Astrocyte (in vitro differentiated cells and primary cell): ENCODE results near the gene CDC42BPA. TPM values are rescaled to one million over a fixed set of nuclear protein-coding genes. Genes with fewer than 3 reads are reported as not detected.
A peak's percentile ranks its signal among the peaks of the same experiment; 100 is the strongest.

Source experiments
- DNase-seq: peaks from one replicate; pipeline ENCODE4 v3.0.0-alpha.2; 2010; ENCODE audit warnings: low read depth
- FAIRE-seq: peaks from 2 replicates; lab custom pipeline; 2011; peaks lifted over from hg19 to GRCh38; lab: Jason Lieb, UNC
- H2AFZ ChIP-seq: 2 replicates; pipeline ENCODE4 v1.6.0; 2012; ENCODE audit warnings: low read depth, low read length, inconsistent platforms
- H3K27ac ChIP-seq: 2 replicates; pipeline ENCODE4 v1.5.1; 2011; ENCODE audit warnings: low read depth, low read length, inconsistent platforms
- H3K27me3 ChIP-seq: 2 replicates; pipeline ENCODE4 v1.6.0; 2011; ENCODE audit warnings: low read length, inconsistent platforms; ENCODE audit not compliant: insufficient read depth
- H3K36me3 ChIP-seq: 2 replicates; pipeline ENCODE4 v1.5.1; 2011; ENCODE audit warnings: low read length, inconsistent platforms; ENCODE audit not compliant: insufficient read depth
- H3K4me1 ChIP-seq: 2 replicates; pipeline ENCODE4 v1.5.1; 2011; ENCODE audit warnings: low read length, inconsistent platforms; ENCODE audit not compliant: insufficient read depth
- H3K4me2 ChIP-seq: 2 replicates; pipeline ENCODE4 v1.6.0; 2012; ENCODE audit warnings: low read length, inconsistent platforms
- H3K4me3 ChIP-seq: 2 replicates; pipeline ENCODE4 v1.5.1; 2011; ENCODE audit warnings: low read depth, mild to moderate bottlenecking, low read length, inconsistent platforms; ENCODE audit not compliant: insufficient read depth
- H3K79me2 ChIP-seq: 2 replicates; pipeline ENCODE4 v1.6.0; 2012; ENCODE audit warnings: mild to moderate bottlenecking, low read length, inconsistent platforms; ENCODE audit not compliant: insufficient read depth
- H3K9ac ChIP-seq: 2 replicates; pipeline ENCODE4 v1.6.0; 2012; ENCODE audit warnings: mild to moderate bottlenecking, low read length, inconsistent platforms
- H3K9me3 ChIP-seq: 2 replicates; pipeline ENCODE4 v1.5.1; 2012; ENCODE audit warnings: low read depth, mild to moderate bottlenecking, low read length, inconsistent platforms; ENCODE audit not compliant: insufficient read depth
- H4K20me1 ChIP-seq: 2 replicates; pipeline ENCODE4 v1.6.0; 2012; ENCODE audit warnings: low read length, inconsistent platforms; ENCODE audit not compliant: insufficient read depth
- H3K27ac Mint-ChIP-seq: one replicate; pipeline ENCODE4 v1.8.0; 2021; ENCODE audit warnings: mild to moderate bottlenecking, mixed read lengths; ENCODE audit not compliant: unreplicated experiment
- H3K27me3 Mint-ChIP-seq: one replicate; pipeline ENCODE4 v1.8.0; 2021; ENCODE audit warnings: low read depth, mixed read lengths; ENCODE audit not compliant: unreplicated experiment
- H3K36me3 Mint-ChIP-seq: one replicate; pipeline ENCODE4 v1.8.0; 2021; ENCODE audit warnings: low read depth, mixed read lengths; ENCODE audit not compliant: unreplicated experiment
- H3K4me1 Mint-ChIP-seq: one replicate; pipeline ENCODE4 v1.8.0; 2021; ENCODE audit warnings: low read depth, mixed read lengths; ENCODE audit not compliant: unreplicated experiment
- H3K4me3 Mint-ChIP-seq: one replicate; pipeline ENCODE4 v1.8.0; 2021; ENCODE audit warnings: mild to moderate bottlenecking, moderate library complexity, mixed read lengths; ENCODE audit not compliant: unreplicated experiment
- H3K9me3 Mint-ChIP-seq: one replicate; pipeline ENCODE4 v1.8.0; 2021; ENCODE audit warnings: mild to moderate bottlenecking, mixed read lengths; ENCODE audit not compliant: unreplicated experiment
- EZH2 ChIP-seq: IDR thresholded peaks from 2 replicates; pipeline ENCODE4 v1.6.1; 2012; ENCODE audit warnings: mild to moderate bottlenecking, low read length, inconsistent platforms; ENCODE audit not compliant: insufficient read depth
- total RNA-seq: library from RNA; stranded (reverse); gene quantifications from 2 replicates; pipeline ENCODE4 v1.2.1, GENCODE V29; 2021
- TF ChIP-seq, protein P1 (sequence below): IDR thresholded peaks from 2 replicates; pipeline ENCODE4 v1.5.1; 2011; ENCODE audit warnings: low read depth, mild to moderate bottlenecking, inconsistent platforms, low read length, moderate library complexity; ENCODE audit not compliant: insufficient read depth

The CDC42BPA gene
- total RNA-seq, 1 donor from 2014 or later = 34.5 TPM

DNA sequence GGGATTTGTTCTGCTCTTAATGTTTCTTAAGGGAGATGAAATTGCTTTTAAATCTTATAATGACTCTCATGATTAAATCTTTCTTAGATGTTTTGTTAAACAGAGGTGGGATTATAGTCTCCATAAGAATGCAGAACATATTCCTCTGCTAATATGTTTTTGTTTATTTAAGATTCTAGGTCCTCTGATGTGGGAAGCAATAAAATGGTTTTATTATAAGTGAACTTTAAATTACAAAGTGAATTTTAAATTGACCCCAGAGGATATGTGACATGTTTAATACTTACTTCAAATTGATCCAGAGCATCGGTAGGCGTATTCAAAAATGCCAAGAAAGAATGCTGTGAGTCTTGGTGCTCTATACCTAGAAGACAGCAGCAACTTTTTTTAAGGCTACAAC is 248.8 kb downstream of the CDC42BPA start:
- peak overlapping the region; percentile 47 for H3K27ac Mint-ChIP-seq
- H3K36me3 ChIP-seq = peaks cover 7% of the 10 kb centered on the region
- H3K4me1 Mint-ChIP-seq = peaks cover 16% of the 10 kb centered on the region

DNA sequence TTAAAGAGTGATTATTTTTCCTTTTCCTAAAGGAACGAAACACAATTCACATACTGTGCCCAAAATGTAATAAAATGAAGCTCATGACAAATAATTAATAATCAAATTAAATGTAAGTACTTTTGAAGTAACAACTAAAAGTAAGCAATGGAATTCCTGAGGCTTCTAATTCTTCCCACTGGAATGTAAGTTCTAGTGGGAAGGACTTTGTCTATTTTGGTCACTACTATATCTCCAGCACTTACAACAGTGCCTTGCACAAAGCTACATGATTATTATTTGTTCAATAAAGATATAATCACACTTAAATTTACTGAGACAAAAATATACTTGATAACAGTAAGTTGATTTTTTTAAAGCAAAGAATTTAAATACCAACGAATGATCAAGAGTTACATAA is 249.4 kb downstream of the CDC42BPA start:
- no peak overlapping the region for H3K4me2 ChIP-seq
- DNase-seq = peak; percentile 42
- peaks cover 2% of the 10 kb centered on the region for H3K36me3 Mint-ChIP-seq
- peaks cover 7% of the 10 kb centered on the region for H3K36me3 ChIP-seq
- TF ChIP-seq, protein P1, sequence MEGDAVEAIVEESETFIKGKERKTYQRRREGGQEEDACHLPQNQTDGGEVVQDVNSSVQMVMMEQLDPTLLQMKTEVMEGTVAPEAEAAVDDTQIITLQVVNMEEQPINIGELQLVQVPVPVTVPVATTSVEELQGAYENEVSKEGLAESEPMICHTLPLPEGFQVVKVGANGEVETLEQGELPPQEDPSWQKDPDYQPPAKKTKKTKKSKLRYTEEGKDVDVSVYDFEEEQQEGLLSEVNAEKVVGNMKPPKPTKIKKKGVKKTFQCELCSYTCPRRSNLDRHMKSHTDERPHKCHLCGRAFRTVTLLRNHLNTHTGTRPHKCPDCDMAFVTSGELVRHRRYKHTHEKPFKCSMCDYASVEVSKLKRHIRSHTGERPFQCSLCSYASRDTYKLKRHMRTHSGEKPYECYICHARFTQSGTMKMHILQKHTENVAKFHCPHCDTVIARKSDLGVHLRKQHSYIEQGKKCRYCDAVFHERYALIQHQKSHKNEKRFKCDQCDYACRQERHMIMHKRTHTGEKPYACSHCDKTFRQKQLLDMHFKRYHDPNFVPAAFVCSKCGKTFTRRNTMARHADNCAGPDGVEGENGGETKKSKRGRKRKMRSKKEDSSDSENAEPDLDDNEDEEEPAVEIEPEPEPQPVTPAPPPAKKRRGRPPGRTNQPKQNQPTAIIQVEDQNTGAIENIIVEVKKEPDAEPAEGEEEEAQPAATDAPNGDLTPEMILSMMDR = no peak
- no peak for TF ChIP-seq EZH2
- H3K27me3 ChIP-seq = no peaks in the 10 kb centered on the region
- H3K9me3 Mint-ChIP-seq = no peaks in the 10 kb centered on the region
- H3K9me3 ChIP-seq = no peaks in the 10 kb centered on the region
- no peak overlapping the region for H3K4me3 Mint-ChIP-seq
- H3K27me3 Mint-ChIP-seq = no peaks in the 10 kb centered on the region
- FAIRE-seq = peak; percentile 29
- no peaks in the 10 kb centered on the region for H3K79me2 ChIP-seq
- peak overlapping the region; percentile 47 for H3K27ac Mint-ChIP-seq
- H4K20me1 ChIP-seq = no peaks in the 10 kb centered on the region
- H2AFZ ChIP-seq = no peak overlapping the region
- H3K4me1 ChIP-seq = no peaks in the 10 kb centered on the region
- H3K4me3 ChIP-seq = no peak overlapping the region
- peaks cover 16% of the 10 kb centered on the region for H3K4me1 Mint-ChIP-seq
- no peak overlapping the region for H3K9ac ChIP-seq
- H3K27ac ChIP-seq = no peak overlapping the region

More for the DNA sequence above, 248.8 kb downstream of the CDC42BPA start:
- no peaks in the 10 kb centered on the region for H3K27me3 Mint-ChIP-seq
- H3K36me3 Mint-ChIP-seq = peaks cover 2% of the 10 kb centered on the region
- no peak overlapping the region for H3K9ac ChIP-seq
- H3K27me3 ChIP-seq = no peaks in the 10 kb centered on the region
- H3K27ac ChIP-seq = no peak overlapping the region
- H3K79me2 ChIP-seq = no peaks in the 10 kb centered on the region
- H3K9me3 ChIP-seq = no peaks in the 10 kb centered on the region
- no peaks in the 10 kb centered on the region for H4K20me1 ChIP-seq
- H3K4me3 Mint-ChIP-seq = no peak overlapping the region
- no peaks in the 10 kb centered on the region for H3K4me1 ChIP-seq
- DNase-seq = no peak
- H2AFZ ChIP-seq = no peak overlapping the region
- H3K4me2 ChIP-seq = no peak overlapping the region
- no peaks in the 10 kb centered on the region for H3K9me3 Mint-ChIP-seq
- FAIRE-seq = no peak
- TF ChIP-seq, protein P1 = no peak
- TF ChIP-seq EZH2 = no peak
- no peak overlapping the region for H3K4me3 ChIP-seq

DNA sequence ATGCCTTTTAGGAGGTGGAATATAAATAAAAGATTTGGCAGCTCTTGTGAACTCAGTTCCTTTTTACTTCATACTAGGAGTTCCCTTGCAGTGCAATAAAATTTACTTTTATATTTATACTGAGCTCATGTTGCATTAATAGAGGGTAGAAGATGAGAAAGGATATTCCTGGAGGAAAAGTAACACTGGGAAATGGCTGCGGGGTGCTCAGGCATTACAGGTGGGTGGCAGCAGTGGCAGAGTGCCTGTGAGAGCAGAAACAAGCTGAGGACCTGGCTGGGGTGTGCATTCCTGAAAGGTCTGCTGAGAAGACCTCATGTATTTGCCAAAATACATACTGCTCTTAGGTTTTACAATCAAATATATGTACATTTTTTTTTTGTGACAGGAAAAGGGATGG is 251.3 kb downstream of the CDC42BPA start:
- no peaks in the 10 kb centered on the region for H3K4me1 ChIP-seq
- Mint-ChIP-seq H3K9me3 (no peaks in the 10 kb centered on the region), H3K27ac (peak overlapping the region; percentile 27), H3K4me1 (peaks cover 13% of the 10 kb centered on the region), H3K27me3 (no peaks in the 10 kb centered on the region), H3K36me3 (peaks cover 2% of the 10 kb centered on the region), H3K4me3 (no peak overlapping the region)
- no peaks in the 10 kb centered on the region for H3K27me3 ChIP-seq
- H3K4me3 ChIP-seq = no peak overlapping the region
- H3K9me3 ChIP-seq = no peaks in the 10 kb centered on the region
- no peak overlapping the region for H3K9ac ChIP-seq
- H3K36me3 ChIP-seq = peaks cover 7% of the 10 kb centered on the region
- no peak for TF ChIP-seq EZH2
- TF ChIP-seq, protein P1 = no peak
- H3K4me2 ChIP-seq = no peak overlapping the region
- H2AFZ ChIP-seq = no peak overlapping the region
- H3K27ac ChIP-seq = no peak overlapping the region
- DNase-seq = no peak
- H4K20me1 ChIP-seq = no peaks in the 10 kb centered on the region
- FAIRE-seq = no peak
- H3K79me2 ChIP-seq = no peaks in the 10 kb centered on the region
